HG03558 (cell line): Measurements from ENCODE around the gene LDLRAD4.

Experiments used
- ATAC-seq: cut with Tn5 transposase; IDR thresholded peaks from one replicate; pipeline ENCODE4 v1.9.1; 2021; ENCODE audit warnings: moderate number of reproducible peaks; ENCODE audit not compliant: unreplicated experiment; ENCODE audit errors: extremely low read depth

Gene LDLRAD4

DNA sequence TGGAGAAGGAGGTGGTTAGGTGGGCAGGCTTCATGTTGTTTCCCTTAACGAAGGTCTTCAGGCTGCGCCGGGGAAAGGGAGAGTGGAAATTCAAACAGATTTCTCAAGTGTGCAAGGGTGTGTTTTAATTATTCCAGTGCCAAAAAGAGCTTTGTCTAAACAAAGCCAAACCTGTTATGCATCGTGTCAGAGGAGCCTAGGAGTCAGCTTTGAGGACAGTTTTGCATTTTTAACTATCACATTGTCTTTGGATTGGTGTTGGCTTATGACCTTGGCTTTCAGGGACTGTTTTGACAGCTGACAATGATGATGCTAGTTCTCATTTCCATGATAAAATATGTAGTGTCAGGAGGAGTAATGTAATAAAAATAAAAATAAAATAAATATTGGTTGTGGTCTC is 144.8 kb downstream of the LDLRAD4 start:
- ATAC-seq = no peak

GRCh38 chr18:13364721-13365205 is 146.2 kb downstream of the LDLRAD4 start:
- ATAC-seq = no peak

DNA sequence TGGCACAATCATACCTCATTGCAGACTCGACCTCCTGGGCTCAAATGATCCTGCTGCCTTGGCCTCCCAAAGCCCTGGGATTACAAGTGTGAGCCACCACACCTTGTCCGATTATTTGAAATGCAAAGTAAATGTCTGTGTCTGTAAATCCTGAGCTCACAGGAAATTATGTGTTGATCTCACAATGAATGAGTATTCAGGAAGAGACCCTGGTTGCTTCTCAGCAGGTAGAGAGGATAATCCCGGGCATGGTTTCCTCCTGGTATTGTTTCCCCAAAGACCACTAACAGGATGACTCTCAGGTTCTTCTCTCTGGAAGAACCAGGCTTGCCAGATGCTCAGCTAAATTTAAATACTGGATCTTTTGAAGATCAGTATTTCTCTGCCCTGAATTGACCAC is 147.6 kb downstream of the LDLRAD4 start:
- ATAC-seq = no peak

DNA sequence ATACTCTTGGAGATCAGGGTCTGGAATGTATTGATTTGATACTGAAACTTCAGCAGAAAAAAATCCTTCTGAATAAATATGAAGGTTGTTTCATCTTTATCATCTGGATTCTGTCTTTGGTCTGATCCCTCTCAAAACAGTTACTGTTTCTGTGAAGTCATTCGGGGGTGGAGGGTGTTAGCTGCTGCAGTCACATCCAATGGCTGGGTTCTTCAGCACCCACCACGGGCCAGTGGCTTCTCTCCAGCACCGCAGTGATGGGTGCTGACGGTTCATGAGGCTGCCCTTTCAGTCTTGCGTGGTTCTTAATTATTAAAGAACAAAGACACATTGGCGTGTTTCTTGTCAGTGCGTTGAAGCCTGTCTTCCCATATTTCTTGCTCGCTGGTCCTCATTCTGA is 148.0 kb downstream of the LDLRAD4 start:
- no peak for ATAC-seq

DNA sequence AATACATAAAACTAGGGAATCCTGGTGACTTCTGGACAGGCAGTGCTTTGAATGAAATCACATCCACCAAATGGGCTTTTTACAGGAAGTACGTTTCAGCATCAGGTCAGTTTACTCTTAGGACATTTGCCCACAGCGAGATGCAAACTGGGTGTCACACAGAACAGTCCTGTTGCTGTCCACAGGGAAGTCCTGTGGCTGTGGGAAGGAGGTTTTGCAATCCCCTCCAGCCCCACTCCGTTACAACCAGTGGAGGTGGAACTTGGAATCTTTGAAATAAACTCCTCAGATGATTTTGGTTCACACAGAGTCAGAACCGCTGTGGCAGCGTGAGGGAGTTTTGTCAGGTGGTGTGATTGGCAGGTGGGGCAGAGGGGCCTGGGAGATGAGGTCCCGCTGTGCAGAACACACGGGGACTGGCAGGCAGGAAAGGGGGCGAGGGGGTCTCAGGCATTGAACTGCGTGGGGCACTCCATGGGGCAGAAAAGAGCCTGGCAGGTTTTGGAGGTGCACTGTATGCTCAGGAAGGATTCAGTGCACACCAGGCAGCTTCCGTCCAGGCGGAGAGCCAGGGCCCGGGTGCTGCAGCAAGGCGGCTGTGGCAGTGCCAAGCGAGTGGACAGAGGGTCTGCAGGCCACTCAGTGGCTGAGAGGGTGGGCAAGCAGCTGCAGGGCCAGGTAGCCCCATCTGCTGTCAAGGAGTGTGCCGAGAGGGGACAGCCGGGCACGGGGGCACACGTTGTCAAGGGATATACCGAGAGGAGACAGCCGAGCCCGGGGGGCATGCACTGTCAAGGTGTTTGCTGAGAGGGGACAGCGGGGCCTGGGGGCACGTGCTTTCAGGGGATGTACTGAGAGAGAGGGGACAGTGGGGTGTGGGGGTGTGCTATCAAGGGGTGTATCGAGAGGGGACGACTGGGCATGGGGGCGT is 148.7 kb downstream of the LDLRAD4 start:
- ATAC-seq = no peak

DNA sequence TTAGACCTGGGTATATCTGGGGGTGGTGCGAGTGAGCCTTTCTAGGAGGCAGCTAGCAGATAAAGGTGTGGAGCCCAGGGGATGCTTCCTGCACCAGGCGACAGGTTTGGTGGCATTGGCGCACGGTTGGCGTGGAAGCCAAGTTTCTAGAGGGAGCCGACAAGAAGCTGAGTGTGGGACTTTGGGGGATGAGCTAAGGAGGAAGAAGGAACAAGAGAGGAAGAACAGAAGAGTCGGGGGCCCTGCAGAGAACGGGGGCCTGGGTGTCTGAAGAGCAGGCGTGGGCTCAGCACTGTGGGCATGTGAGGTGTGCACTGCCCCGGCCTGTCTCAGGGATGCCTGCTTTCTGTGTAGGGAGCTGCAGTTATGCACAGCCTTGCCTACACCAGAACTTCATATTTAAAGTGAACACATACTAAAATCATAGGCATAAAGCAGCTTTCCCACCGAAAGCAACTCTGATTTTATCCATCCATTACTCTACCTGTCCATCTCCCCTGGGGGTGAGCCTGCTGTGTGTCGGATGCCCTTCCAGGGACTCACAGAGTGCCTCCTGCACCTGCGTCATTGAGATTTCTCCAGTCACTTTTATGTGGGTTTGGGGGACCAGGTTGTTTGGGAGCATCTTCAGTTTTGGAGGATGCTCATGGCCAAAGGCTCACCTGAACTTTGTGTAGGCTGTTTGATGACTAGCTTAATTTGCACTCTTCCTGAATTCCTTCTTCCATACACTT is 149.7 kb downstream of the LDLRAD4 start:
- ATAC-seq = no peak

GRCh38 chr18:13369353-13369752 is 150.8 kb downstream of the LDLRAD4 start:
- no peak for ATAC-seq

DNA sequence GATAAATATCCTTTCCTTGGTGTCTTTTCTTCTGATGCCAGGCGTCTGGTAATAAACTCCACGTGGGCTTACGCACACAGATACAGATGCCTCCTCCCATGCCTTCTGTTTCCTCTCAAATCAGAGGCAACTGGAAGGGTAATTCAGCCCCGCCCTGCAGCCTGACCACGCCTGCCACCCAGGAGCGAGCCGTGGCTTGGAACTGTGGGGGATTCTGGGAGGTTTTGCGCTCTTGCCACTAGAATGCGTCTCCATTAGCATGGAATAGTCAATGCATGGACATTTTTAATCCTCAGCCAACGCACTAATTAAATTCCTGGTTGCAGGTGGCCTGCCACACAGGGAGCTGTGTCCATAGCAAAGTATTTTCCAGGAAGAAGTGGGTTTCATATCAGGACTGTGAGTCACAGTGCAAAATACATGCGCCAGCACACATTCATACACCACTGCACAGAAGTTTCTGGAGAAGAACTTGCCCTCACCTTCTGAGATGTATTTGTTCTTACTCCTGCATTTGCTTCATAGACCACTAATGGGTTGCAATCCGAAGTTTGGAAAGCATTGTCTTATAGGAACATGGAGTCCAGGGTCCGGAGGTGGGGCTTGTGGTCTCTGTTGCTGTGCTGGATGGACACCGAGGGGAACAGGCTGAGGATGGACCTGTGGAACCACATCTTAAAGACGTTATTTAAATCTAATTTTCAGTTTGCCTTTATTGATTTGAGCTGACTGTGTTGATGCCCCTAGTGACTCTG is 151.4 kb downstream of the LDLRAD4 start:
- no peak for ATAC-seq

- ATAC-seq = no peak
Measured at GRCh38 chr18:13370995-13371625, 152.6 kb downstream of the LDLRAD4 start.

DNA sequence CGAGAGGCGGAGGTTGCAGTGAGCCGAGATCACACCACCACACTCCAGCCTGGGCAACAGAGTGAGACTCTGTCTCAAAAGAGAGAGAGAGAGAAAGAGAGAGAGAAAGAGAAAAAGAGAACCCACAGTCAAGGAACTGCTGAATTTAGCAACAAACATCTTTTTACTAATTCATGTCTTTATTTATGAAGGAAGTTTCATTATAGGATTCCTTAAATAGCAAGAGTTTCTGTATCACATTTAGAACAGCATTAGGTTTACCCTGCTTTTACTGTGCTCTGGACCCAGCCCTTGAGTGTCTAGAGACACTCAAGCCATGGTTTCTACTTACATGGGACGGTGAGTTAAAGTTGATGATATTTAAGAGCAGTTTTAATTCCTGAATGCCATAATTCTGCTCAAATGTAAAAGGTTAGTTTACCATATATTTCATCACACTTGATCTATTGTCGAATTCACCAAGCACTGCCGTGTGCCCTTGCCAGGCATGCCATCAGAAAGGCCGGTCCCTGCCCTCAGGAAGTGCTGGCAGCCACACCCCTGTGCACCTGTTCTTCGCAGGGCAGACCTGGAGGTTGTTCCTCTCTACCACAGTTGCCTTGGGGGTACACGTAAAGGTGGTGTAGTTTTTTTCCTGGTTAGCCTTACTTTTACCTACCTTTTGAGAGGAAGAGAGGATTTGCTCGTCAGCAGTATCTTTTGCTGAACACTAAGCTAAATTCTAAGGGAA is 153.3 kb downstream of the LDLRAD4 start:
- no peak for ATAC-seq

DNA sequence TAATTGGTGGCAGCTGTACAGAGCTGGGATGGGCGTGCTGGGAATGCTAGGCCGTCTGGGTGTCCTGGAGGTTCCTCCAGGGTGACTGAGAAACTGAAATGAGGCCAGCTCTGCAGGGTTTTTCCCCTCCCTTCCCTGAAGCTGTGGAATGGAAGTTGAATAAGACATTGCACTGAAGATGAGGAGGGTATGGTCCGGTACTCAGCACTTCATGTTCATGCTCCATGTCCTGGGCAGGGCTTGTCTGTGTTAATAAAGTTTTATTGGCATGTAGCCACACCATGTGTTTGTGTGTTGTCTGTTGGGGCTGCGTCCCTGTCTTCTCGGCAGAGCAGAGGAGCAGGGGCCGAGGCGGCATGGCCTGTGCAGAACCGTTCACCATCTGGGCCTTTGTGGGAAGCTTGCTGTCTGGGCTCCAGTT is 154.0 kb downstream of the LDLRAD4 start:
- no peak for ATAC-seq

DNA sequence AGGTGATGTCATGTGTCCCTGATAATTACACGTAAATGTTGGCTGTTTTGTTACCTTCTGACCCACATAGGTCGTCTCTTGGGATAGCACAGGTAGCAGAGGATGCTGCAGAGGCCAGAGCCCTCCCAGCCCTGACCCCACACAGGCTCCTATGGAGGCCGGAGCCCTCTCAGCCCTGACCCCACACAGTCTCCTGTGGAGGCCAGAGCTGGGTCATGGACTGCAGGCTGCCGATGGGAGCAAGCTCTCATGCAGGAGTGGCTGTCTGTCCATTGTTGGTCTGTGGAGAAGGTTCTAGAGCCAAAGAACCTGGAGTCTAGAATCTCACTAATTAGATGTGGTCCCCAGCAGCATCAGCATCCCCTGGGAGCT is 155.5 kb downstream of the LDLRAD4 start:
- no peak for ATAC-seq

- ATAC-seq = no peak
Measured at GRCh38 chr18:13374468-13375301, 156.1 kb downstream of the LDLRAD4 start.

GRCh38 chr18:13375302-13376255 is 157.0 kb downstream of the LDLRAD4 start:
- peak; percentile 90 for ATAC-seq

DNA sequence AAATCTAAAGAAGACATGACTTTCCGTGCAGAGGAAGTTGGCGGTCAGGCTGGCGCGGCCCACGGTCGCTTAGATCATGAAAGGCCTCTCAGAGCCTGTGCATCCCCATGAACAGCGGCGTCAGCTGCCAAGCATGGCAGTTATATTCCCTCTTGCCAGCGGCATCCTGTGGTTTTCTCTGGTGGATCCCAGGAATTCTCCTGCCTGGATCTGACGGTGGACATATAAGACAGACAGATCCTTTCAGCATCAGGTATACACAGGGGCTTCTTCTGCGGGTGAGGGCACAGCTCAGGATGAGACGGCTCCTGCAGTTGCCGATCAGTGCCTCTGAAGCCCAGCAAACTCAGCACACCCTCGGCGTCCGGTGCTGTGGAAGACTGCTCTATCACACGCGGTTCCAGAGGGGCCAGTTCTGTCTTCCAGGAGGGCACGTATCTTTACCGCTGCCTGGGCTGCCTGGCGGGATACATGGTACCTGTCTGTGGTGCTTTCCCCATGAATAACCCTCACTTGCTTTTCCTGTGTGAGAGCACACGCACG is 157.8 kb downstream of the LDLRAD4 start:
- ATAC-seq = no peak

DNA sequence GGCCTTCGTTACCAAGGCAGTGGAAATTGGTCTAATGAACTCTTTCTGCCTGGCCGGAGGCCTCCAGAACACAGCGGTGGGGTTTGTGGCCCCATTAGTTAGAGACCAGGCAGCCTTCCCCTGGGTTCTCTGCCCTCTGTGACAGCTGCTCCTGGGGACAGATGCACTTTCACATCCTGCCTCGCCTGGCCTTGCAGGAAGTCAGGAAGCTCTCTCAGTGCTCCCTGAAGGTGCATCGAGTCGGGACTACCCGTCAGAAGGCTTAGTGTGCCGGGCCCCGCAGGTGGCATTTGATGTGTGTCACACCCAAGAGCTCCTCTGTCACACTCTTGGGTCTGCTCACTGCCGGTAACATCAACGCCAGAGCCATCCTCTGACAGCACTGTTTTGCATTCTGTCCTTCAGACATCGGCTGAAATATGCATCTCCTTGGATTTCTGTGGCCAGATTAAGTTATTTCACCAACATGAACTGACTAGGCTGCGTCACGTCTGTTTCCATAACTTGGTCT is 158.3 kb downstream of the LDLRAD4 start:
- no peak for ATAC-seq

GRCh38 chr18:13377496-13377895 is 158.9 kb downstream of the LDLRAD4 start:
- no peak for ATAC-seq
